ENCODE data around the gene ZNRF1.

Gene ZNRF1

DNA sequence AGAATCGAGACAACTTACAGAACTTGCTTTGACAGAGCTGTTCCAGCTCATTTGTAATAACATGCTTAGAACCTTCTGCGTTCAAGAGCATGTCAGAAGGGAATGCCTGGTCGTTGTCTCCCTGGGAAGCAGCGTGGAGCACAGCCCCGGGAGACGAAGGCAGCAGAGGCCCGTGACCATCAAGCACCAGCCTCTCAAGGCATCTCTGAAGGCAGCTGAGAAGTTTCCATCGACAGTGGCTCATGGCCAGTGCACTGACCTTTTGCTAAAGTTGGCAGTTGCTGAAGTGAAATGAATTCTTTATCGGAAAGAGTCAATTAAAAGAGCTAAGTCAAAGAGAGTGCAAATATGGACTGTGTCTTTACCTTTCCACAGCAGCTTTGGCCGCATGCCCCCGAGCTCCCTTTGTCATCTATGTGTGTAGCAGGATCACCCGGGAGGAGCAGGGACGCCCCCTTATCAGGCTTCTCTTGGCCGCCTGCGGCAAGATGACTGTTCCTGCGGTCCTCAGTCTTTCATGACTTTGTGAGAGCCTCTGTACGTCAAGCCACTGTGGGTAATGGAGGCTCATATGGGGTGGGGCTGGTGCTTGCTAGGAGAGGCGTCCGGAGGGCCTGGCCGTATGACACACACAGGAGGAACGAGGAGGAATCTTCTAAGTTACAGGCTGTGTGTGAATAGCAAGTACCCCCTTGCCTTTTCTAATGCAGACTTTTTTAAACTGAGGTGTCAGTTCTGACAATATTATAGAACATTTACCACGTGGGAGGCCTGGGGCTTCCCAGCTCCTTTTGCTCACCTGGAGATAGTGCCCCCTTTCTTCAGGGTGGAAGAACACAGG lies 63.5 kb downstream of the ZNRF1 start:
- no peak for DNase-seq (ENCODE audit: low spot score)

- DNase-seq (ENCODE audit: low spot score): no peak
Measured at GRCh38 chr16:75062976-75063346, 64.1 kb downstream of the ZNRF1 start.

- no peak for DNase-seq (ENCODE audit: low spot score)
Measured at GRCh38 chr16:75063549-75064088, 64.8 kb downstream of the ZNRF1 start.

DNA sequence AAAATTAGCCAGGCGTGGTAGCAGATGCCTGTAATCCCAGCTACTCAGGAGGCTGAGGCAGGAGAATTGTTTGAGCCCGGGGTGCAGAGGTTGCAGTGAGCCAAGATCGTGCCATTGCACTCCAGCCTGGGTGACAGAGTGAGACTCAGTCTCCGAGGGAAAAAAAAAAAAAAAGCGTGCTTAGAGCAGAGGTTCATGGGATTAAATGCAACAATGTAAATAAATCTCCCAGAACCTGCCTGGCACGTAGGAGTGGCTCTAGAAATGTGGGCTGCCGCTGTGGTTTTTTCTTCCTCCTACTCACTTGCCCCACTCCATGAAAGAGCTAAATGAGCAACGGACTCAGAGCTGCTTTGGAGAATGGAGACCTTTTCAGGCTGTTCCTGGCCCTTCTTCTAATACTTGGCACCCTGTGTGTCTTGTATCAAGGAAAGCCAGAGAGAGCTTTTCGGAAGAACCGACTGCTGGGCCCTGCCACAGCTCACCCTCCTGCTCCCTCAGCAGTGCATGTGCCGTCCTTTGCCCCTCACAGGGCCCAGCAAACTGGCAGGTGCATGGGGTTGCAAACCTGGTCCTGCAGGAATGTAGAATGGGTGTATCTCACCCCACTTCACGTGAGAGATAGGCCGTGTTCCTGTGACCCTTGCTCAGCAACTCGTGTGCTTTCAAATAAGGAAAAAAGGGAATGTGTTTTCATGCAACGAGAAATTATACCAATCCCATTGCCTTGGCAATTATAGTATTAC lies 65.8 kb downstream of the ZNRF1 start:
- no peak for DNase-seq (ENCODE audit: low spot score)

DNA sequence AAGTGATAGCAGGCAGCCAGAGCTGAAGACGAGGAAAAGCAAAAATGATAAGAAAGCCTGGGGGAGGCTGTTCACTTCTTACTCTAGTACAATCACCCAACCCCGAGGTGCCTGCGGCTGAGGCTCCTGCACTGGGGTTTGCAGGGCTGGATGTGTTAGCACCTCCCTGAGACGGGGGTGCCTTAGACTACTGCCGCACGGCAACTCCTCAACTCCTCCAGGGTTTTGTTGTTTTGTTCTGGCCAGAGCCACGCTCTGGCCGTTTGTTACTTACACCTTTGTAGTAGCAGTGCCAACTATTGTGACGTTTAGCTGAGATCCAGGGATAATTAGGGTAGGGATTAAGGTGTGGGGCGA lies 66.3 kb downstream of the ZNRF1 start:
- no peak for DNase-seq (ENCODE audit: low spot score)

DNA sequence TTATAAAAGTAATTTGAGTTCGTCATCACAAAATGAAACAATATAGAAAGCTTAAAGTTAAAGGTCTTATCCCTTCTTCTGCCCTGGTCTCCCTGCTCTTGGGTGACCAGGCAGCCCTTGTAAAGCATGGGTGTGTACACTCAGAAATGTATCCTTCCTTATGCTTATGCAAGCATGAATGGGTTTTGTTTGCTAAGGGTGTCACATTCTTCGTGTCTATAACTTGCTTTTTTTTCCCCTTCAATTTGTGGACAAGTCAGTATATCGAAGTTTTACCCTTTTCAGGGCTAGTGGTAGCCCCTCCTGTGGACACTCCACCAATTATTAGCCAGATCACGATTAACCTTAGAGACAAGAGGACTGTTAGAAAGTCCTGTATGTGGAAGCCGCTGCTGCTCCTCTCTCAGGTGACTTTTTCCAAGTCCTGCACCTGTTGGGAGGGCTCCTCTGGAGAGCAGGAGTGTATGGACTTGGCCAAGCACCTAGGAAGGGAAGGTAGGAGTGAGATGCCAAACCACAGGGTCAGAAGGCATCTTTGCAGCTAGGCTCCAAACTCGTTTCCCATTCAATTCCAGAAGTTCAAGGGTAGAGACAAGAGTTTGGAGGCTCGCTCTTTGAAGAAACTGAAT lies 66.8 kb downstream of the ZNRF1 start:
- DNase-seq (ENCODE audit: low spot score): no peak

- DNase-seq (ENCODE audit: low spot score): no peak
Measured at GRCh38 chr16:75066861-75067447, 68.1 kb downstream of the ZNRF1 start.

- DNase-seq (ENCODE audit: low spot score): no peak
Measured at GRCh38 chr16:75068085-75069031, 69.5 kb downstream of the ZNRF1 start.

DNA sequence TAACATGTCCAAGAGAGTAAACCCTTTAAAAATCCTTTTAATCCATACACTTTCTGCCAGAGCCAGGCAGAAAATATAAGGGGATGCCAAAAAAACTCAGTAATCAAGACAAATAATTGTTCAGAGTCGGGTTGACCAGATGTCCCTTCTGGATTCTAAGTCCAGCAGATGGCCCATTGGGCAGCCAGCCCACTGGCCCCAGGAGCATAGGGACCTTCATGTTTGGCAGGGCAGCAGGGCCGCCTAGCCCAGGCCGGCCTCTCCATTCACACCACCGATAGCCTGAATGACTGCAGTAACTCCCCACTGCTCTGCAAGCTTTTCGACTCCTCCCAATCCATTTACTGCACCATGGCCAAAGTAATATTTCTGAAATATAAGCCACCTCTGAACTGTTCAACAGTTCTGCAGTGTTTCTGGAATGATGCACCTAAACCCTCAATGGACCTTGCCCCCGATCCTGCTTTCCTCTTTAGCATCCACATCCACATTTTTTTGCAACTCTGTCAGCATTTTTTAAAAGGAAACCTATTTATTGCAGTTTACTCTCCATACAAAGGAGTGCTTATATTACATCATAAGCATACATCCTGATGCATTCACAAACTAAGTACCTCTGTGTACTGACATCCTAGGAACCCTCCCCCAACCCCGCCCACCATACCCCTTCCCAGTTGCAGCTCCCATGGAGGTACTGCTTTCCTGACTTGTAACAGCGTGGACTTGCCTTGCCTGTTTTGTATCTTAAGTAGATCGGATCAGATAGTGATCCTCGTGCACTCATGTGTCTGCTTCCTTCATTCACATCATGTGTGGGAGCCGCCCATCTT lies 71.4 kb downstream of the ZNRF1 start:
- no peak for DNase-seq (ENCODE audit: low spot score)

DNA sequence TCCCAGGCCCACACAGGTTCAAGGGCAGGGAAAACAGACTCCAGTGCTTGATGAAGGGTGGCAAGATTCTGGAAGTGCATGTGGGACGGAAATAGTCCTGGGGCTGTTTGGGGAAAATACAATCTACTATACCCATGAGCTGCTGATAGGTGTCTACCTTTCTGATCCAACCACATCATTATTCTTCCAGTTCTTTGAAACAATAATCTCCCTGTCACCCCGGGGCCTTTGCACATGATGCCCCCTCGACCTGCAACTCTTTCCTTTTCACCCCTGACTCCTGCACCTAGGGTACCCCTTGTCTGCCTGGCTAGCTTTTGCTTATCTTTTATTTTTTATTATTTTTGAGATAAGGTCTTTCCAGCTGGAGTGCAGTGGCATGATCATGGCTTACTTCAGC lies 72.8 kb downstream of the ZNRF1 start:
- DNase-seq (ENCODE audit: low spot score): no peak

DNA sequence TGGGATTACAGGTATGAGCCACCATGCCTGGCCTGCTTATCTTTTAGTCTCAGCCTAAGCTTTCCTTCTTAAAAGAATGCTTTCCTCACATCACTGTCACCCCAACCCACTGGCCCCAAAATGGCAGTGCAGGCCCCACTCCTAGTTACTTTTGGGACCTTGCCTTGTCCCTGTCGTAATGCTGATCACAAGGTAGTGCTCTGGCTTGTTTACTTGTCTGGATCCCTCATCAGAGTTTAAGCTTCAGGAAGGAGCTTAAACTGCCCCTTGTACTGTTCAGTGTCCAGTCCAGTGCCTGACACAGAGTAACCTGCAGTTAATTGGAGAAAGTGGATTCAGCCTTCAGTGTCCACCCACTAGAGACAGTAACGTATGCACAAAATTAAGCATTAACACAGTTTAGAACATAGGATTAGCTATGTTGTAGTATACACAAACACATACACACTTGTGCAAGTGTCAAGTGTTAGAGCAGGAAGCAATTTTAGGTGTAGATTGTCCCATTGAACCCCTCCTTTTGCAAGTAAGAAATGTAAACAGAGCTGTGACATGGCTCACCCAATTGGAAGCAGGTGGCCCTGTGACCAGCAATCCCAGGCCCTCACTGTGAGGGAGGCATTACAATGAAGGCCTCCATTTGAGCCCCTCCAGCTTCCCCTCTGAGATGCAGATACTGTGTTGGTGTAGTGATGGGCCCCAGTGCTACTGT lies 73.6 kb downstream of the ZNRF1 start:
- DNase-seq (ENCODE audit: low spot score): no peak

DNA sequence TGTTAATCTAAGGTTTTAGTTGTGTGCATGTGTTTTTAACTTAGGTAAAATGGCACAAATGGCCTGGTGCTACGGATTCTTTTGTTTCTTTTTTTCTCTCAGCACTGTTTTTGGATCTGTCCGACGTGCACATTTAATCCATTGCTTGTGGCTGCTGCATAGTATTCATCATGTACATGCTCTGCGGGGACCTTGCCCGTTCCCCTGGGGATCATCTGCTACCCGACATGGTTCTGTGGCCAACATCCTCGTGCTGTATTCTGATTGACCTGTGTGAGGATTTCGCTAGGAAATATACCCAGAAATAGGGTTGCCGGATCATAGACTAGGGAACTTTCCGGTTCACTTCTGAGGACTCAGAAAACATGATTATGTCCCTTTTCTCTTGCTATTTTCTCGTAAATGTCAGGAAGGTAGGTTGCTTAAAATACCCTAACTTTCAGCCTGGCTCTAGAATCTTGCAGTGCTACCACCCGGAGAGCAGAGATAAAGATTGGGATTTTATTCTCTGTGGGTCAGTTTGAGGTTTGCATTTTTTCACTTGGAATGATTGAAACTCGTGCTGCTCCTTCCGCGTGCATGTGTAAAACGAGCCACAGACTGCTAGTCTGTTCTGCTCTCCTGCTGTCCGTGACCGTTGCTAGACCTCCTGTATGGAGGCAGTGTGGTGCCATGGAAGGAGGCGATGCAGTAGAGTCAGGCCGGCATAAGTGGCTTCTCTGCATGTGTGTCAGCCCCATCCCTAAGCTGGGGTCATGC lies 74.9 kb downstream of the ZNRF1 start:
- no peak for DNase-seq (ENCODE audit: low spot score)

- DNase-seq (ENCODE audit: low spot score): no peak
Measured at GRCh38 chr16:75074304-75074793, 75.5 kb downstream of the ZNRF1 start.

DNA sequence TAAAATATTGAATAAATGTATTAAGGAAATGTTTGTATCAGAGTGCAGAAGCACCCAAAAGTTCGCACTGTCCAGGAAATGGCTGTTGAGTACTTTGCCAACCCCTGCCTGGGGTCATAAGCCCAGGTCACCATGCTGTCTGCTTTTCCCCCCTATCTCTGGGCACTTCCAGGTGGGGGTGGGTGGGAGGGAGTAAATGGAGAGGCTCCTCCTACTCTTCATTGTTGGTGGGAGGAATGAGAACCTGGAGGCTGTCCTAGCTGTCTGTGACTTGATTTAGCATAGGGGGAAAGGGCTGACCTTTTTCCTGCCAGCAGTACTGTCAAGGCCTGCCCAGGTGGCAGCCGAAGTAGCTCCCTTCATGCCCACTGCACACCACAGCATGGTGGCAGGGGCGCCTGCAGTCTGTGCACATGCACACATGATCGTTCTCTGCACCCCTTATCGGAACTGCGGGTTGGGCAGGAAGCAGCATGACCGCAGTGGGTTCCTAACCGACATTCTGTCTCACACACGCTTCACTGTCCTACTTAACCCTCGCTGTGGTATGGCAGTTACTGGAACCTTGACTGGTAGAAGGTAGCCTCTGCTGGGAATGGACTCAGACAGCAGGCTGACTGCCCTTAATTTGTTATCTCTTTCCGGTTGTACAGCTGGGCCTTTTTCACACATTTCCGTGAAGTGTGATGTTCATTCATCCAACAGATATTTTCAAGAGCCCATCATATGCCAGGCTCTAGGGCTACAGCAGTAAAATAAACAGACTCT lies 76.3 kb downstream of the ZNRF1 start:
- no peak for DNase-seq (ENCODE audit: low spot score)

DNA sequence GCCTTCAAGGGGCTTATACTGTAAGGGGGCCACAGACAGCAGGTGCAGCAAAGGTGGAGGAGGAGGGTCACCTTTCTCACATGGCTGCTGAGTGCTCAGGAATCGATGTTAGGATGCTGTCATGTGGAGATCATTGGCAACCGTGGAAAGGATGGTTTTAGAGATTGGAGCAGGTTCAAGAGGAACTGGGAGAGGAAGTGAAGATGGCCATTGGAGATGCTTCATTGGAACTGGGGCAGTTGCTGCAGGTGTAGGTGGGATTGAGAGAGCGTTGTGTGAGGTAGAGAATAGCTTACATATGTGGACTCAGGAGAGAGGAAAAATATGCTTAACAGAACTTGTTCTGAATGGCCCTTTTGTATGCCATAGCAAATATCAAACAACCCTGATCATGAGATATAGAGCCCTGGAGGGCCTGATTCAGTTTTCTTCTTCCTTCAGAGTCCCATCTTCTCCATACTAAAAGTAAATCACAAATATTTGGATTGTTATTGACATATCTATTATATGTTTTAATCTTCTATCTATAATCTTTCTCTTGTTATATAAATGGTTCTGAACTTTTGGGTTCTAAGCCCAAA lies 77.0 kb downstream of the ZNRF1 start:
- DNase-seq (ENCODE audit: low spot score): no peak

GRCh38 chr16:75078886-75079285 lies 80.1 kb downstream of the ZNRF1 start:
- DNase-seq (ENCODE audit: low spot score): no peak

GRCh38 chr16:75079346-75079926 lies 80.6 kb downstream of the ZNRF1 start:
- no peak for DNase-seq (ENCODE audit: low spot score)

Data from D341Med (cell line).